Sigmoid colon (tissue), 7 donors: ENCODE data around the gene STXBP5. TPM values are rescaled to one million over a fixed set of nuclear protein-coding genes. Genes with fewer than 3 reads are reported as not detected.
"Not testable (repeated sequence)": the region's sequence is repeated elsewhere in the genome, so short reads cannot be mapped to it uniquely, and the experiment has no call there.

ENCODE experiments used
- DNase-seq: peaks from one replicate; pipeline ENCODE4 v3.0.0-alpha.2; 2019
- H3K27ac ChIP-seq, 4 donors: fragments of 200-600 bp; sonication (generic); one replicate each; pipeline ENCODE4 v1.5.1; 2016 to 2019; ENCODE audit warnings: mild to moderate bottlenecking in 1 of 4
- H3K27me3 ChIP-seq, 3 donors: fragments of 200-600 bp; sonication (generic); one replicate each; pipeline ENCODE4 v1.5.1; 2019; ENCODE audit warnings: mild to moderate bottlenecking in 1 of 3
- H3K36me3 ChIP-seq, 4 donors: fragments of 200-600 bp; sonication (generic); one replicate each; pipeline ENCODE4 v1.5.1; 2016 to 2019
- H3K4me1 ChIP-seq, 4 donors: fragments of 200-600 bp; sonication (generic); one replicate each; pipeline ENCODE4 v1.5.1; 2017 to 2019
- H3K4me3 ChIP-seq, 4 donors: fragments of 200-600 bp; sonication (generic); one replicate each; pipeline ENCODE4 v1.5.1; 2017 to 2019; ENCODE audit warnings: mild to moderate bottlenecking in 2 of 4, moderate library complexity in 1 of 4
- H3K9me3 ChIP-seq, 4 donors: fragments of 200-600 bp in 3 of 4; sonication (generic) in 3 of 4; one replicate each; pipeline versions ENCODE4 v1.5.1 to v1.6.1; 2013 to 2019
- EP300 ChIP-seq, 4 donors: sonication (generic); formaldehyde crosslinking; IDR thresholded peaks; one replicate each; pipeline ENCODE4 v1.6.1; 2017; ENCODE audit warnings: antibody characterized with exemption in 4 of 4
- POLR2A ChIP-seq, 2 donors: fragments of 450-650 bp; IDR thresholded peaks; one replicate each; pipeline ENCODE4 v1.6.1; 2016; ENCODE audit warnings: antibody characterized with exemption in 2 of 2, mild to moderate bottlenecking in 2 of 2, moderate library complexity in 2 of 2
- POLR2AphosphoS5 ChIP-seq, 4 donors: sonication (generic); formaldehyde crosslinking; IDR thresholded peaks; one replicate each; pipeline ENCODE4 v1.6.1; 2017; ENCODE audit warnings: antibody characterized with exemption in 4 of 4
- WGBS, 2 donors: extraction: QIAGEN DNeasy Blood & Tissue Kit; methylation state at CpG; one replicate each; pipeline ENCODE4 v1.1.7; 2013; 5-methylcytosine and 5-hydroxymethylcytosine counted together
- intact Hi-C: fragments of 100-400 bp; cut with DNase I; formaldehyde crosslinking; loops from one replicate; pipeline ENCODE4 v1.15.1; 2023
- polyA plus RNA-seq, 3 donors: library from polyadenylated mRNA; stranded (reverse); fragments of 200-250 nt; gene quantifications; one replicate each; pipeline ENCODE4 v1.2.3, GENCODE V29; 2013
- total RNA-seq, 4 donors: library from RNA; depleted of rRNA; stranded (reverse); fragments of >200 nt; gene quantifications; one replicate each; pipeline ENCODE4 v1.1.0, GENCODE V29; 2016
- TF ChIP-seq, protein P1 (sequence below), 4 experiments: fragments of 450-650 bp in 3 of 4; fragments of 200-600 bp in 1 of 4; IDR thresholded peaks; one replicate each; pipeline ENCODE4 v1.5.1; 2016 to 2019; ENCODE audit warnings: antibody characterized with exemption in 4 of 4, mild to moderate bottlenecking in 3 of 4, moderate library complexity in 2 of 4
- donor health status: healthy with polysubstance abuse.
- donor health status: Bipolar disorder and iron deficiency.
- donor health status: healthy.

STXBP5 gene
- total and polyA plus RNA-seq, 7 donors = 16.0 to 34.3 (median 24.2) TPM

DNA sequence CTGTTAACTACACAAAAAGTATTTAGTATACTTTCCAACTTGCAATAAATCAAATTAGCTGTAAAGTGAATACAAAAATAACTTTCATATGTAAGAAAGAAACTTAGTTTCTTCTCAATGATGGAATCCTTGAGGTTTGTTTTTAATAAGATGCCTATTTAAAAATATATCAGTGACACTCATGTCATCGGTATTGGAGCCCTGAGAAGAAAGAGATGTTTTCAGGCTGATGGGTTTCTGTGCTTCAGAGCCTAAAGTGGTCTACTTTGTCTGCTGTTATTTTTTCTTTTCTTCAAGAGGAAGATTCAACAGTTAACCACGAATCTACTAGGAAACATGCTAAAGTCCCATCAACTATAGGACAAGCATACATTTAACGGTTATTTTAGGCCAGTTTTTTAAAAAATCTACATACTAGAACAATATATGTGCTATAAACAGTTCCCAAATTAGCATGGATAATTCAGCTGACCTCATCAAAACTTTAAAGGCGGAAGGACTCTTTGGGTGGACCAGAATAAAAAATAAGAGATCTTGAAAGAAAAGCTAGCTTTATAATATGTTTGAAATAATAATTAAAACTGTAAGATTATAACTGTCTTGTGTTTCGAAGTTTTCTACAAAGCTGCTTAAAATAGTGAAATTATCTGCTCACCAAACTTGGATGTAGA, 157.2 kb downstream of the STXBP5 start:
- H3K27me3 ChIP-seq = no peaks in the 10 kb centered on the region
- DNase-seq = no peak
- no peaks in the 10 kb centered on the region for H3K4me1 ChIP-seq
- intact Hi-C loops = no loop called here
- no peak overlapping the region for H3K4me3 ChIP-seq
- no peak overlapping the region for H3K27ac ChIP-seq
- WGBS, 2 donors = 95% methylated on average over 5 of the region's 5 CpGs
- H3K9me3 ChIP-seq = no peaks in the 10 kb centered on the region
- TF ChIP-seq, protein P1, sequence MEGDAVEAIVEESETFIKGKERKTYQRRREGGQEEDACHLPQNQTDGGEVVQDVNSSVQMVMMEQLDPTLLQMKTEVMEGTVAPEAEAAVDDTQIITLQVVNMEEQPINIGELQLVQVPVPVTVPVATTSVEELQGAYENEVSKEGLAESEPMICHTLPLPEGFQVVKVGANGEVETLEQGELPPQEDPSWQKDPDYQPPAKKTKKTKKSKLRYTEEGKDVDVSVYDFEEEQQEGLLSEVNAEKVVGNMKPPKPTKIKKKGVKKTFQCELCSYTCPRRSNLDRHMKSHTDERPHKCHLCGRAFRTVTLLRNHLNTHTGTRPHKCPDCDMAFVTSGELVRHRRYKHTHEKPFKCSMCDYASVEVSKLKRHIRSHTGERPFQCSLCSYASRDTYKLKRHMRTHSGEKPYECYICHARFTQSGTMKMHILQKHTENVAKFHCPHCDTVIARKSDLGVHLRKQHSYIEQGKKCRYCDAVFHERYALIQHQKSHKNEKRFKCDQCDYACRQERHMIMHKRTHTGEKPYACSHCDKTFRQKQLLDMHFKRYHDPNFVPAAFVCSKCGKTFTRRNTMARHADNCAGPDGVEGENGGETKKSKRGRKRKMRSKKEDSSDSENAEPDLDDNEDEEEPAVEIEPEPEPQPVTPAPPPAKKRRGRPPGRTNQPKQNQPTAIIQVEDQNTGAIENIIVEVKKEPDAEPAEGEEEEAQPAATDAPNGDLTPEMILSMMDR (IDR thresholded peaks at IDR 0.05) = no peak
- TF ChIP-seq POLR2A (IDR thresholded peaks at IDR 0.05) (no peak), EP300 (IDR thresholded peaks at IDR 0.05) (no peak), POLR2AphosphoS5 (IDR thresholded peaks at IDR 0.05) (no peak)
- peaks cover 0 to 74% (median 11%) of the 10 kb centered on the region in 4 donors for H3K36me3 ChIP-seq

DNA sequence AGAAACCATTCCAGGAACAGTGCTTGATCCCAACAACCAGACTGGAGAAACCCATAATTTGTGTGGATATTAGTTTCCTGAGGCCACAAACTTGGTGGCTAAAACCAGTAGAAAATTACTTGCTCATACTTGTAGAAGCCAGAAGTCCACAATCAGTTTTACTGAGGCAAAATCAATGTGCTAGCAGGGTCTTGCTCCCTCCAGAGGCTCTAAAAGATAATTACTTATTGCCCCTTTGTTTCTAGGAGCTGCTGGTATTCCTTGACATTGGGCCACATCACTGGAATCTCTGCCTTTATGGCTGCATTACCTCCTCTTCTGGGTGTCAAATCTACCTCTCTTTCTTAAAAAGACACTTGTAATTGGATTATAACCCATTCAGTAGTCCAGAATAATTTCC, 162.1 kb downstream of the STXBP5 start:
- TF ChIP-seq, protein P1 (IDR thresholded peaks at IDR 0.05) = no peak
- TF ChIP-seq POLR2A (IDR thresholded peaks at IDR 0.05) (no peak), EP300 (IDR thresholded peaks at IDR 0.05) (no peak), POLR2AphosphoS5 (IDR thresholded peaks at IDR 0.05) (no peak)
- Histone ChIP-seq H3K27me3 (no peaks in the 10 kb centered on the region), H3K27ac (no peak overlapping the region), H3K9me3 (no peaks in the 10 kb centered on the region), H3K4me3 (no peak overlapping the region), H3K4me1 (no peaks in the 10 kb centered on the region), H3K36me3 (peaks cover 0 to 56% (median 11%) of the 10 kb centered on the region in 4 donors)
- intact Hi-C loops = no loop called here
- DNase-seq = no peak

DNA sequence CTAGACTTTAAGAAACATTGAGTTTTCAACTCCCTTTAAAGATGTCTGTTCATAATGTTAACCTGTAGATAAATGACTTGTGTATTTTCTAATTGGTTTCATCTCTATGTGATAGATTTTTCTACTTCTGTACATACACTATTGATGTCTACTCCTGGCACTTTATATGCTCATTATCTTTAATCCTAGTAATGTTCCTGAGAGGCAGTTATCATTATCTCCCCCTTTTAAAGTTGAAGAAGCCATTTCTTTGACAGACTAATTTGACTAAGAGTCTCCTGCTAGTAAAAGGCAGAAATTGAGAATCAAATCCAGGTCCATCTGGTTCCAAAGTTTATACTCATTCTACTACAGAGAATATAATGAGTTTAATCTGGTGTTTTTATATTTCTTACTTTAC, 167.1 kb downstream of the STXBP5 start:
- H3K4me3 ChIP-seq = no peak overlapping the region
- H3K27me3 ChIP-seq = no peaks in the 10 kb centered on the region
- H3K4me1 ChIP-seq = no peaks in the 10 kb centered on the region
- intact Hi-C loops = no loop called here
- H3K27ac ChIP-seq = no peak overlapping the region
- TF ChIP-seq EP300 (IDR thresholded peaks at IDR 0.05) (no peak), POLR2A (IDR thresholded peaks at IDR 0.05) (no peak), POLR2AphosphoS5 (IDR thresholded peaks at IDR 0.05) (no peak)
- TF ChIP-seq, protein P1 (IDR thresholded peaks at IDR 0.05) = no peak
- H3K9me3 ChIP-seq = no peaks in the 10 kb centered on the region
- H3K36me3 ChIP-seq = peaks cover 0 to 11% (median under 1%) of the 10 kb centered on the region in 4 donors
- DNase-seq = no peak

DNA sequence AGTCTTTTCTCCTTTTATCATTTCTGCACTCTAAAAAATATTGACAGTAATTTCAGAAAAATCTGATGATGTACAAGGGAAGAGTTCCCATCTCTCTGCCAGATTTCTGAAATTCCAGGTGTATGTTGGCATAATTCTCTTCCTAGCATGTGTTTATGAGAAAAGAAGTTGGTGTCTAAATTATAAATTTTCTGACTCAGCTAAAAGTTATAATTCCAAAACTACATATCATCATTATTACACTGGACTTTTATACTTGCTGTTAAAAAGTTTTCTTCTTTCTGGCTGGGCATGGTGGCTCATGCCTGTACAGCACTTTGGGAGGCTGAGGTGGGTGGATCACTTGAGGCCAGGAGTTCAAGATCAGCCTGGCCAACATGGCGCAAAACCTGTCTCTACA, 168.6 kb downstream of the STXBP5 start:
- H3K4me1 ChIP-seq = no peaks in the 10 kb centered on the region
- WGBS, 2 donors = 94 to 100% methylated on average over 1 of the region's 1 CpG
- DNase-seq = no peak
- H3K36me3 ChIP-seq = peaks cover 0 to 11% (median 2%) of the 10 kb centered on the region in 4 donors
- no peak overlapping the region for H3K4me3 ChIP-seq
- H3K27ac ChIP-seq = no peak overlapping the region
- intact Hi-C loops = no loop called here
- no peaks in the 10 kb centered on the region for H3K9me3 ChIP-seq
- H3K27me3 ChIP-seq = no peaks in the 10 kb centered on the region
- no peak for TF ChIP-seq POLR2AphosphoS5 (IDR thresholded peaks at IDR 0.05)
- TF ChIP-seq POLR2A (IDR thresholded peaks at IDR 0.05) = no peak
- TF ChIP-seq, protein P1 (IDR thresholded peaks at IDR 0.05) = no peak
- TF ChIP-seq EP300 (IDR thresholded peaks at IDR 0.05) = no peak

DNA sequence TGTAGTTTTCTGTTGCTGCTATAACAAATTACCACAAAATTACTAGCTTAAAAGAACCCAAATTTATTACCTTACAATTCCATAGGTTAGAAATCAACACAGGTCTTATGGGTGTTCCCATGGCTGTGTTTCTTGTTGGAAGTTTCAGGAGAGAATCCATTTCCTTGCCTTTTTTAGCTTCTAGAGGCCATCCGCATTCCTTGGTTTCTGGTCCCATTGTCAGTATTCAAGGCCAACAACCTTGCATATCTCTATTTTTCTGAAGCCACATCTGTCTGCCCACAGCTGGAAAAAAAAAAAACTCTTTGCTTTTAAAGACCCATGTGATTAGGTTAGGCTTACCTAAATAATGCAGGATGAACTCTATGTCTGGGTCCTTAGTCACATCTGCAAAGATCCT, 174.6 kb downstream of the STXBP5 start:
- H3K9me3 ChIP-seq = peaks cover 0 to 1% (median 0%) of the 10 kb centered on the region in 4 donors
- intact Hi-C loops = no loop called here
- no peaks in the 10 kb centered on the region for H3K4me1 ChIP-seq
- no peak overlapping the region for H3K27ac ChIP-seq
- no peak for DNase-seq
- H3K27me3 ChIP-seq = no peaks in the 10 kb centered on the region
- WGBS, 2 donors = 95 to 96% methylated on average over 1 of the region's 1 CpG
- H3K4me3 ChIP-seq = no peak overlapping the region
- peaks cover 0 to 50% (median 8%) of the 10 kb centered on the region in 4 donors for H3K36me3 ChIP-seq
- TF ChIP-seq POLR2A (IDR thresholded peaks at IDR 0.05) (no peak), EP300 (IDR thresholded peaks at IDR 0.05) (no peak), POLR2AphosphoS5 (IDR thresholded peaks at IDR 0.05) (no peak)
- TF ChIP-seq, protein P1 (IDR thresholded peaks at IDR 0.05) = no peak

DNA sequence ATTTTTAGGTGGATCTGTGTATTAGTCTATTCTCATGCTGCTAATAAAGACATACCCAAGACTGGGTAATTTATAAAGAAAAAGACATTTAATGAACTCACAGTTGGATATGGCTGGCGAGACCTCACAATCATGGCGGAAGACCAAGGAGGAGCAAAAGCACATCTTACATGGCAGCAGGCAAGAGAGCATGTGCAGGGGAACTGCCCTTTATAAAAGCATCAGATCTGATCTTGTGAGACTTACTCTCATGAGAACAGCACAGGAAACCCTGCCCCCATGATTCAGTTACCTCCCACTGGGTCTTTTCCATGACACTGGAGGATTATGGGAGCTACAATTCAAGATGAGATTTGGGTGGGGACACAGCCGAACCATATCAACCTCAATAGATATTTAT, 176.6 kb downstream of the STXBP5 start:
- intact Hi-C loops = loop anchor here (10.0 kb wide), 1 partner anchor 784 kb away; no protein-coding TSS in a partner anchor
- not testable (repeated sequence) for H3K4me1 ChIP-seq, H3K4me3 ChIP-seq, DNase-seq, H3K9me3 ChIP-seq, H3K27me3 ChIP-seq, H3K27ac ChIP-seq
- 96 to 98% methylated on average over 3 of the region's 3 CpGs for WGBS, 2 donors
- peaks cover 0 to 67% (median 13%) of the 10 kb centered on the region in 4 donors for H3K36me3 ChIP-seq
